Kidney tubule cell (primary cell): Measurements from ENCODE around the gene ESPL1.
A peak's percentile ranks its signal among the peaks of the same experiment; 100 is the strongest.
"Not testable (repeated sequence)": the region's sequence is repeated elsewhere in the genome, so short reads cannot be mapped to it uniquely, and the experiment has no call there.

Source experiments
- DNase-seq: peaks from one replicate; pipeline ENCODE4 v3.0.0-alpha.2; 2018; ENCODE audit warnings: low spot score

ESPL1 gene

GRCh38 chr12:53258541-53259539 is 9.3 kb upstream of the ESPL1 start:
- no peak for DNase-seq

GRCh38 chr12:53259891-53260290 is 8.2 kb upstream of the ESPL1 start:
- no peak for DNase-seq

GRCh38 chr12:53265783-53266182 is 2.3 kb upstream of the ESPL1 start:
- peak; percentile 45 for DNase-seq

- DNase-seq: no peak
These were observed 647 bp upstream of the ESPL1 start for GRCh38 chr12:53267306-53267998.

- no peak for DNase-seq
These were observed 797 bp downstream of the ESPL1 start for GRCh38 chr12:53268630-53269562.

- no peak for DNase-seq
These were observed 6.3 kb downstream of the ESPL1 start for GRCh38 chr12:53274445-53274844.

GRCh38 chr12:53276511-53276910 is 8.4 kb downstream of the ESPL1 start:
- no peak for DNase-seq

- no peak for DNase-seq
These were observed 9.9 kb downstream of the ESPL1 start for GRCh38 chr12:53277981-53278380.

- no peak for DNase-seq
These were observed 11.3 kb downstream of the ESPL1 start for GRCh38 chr12:53279283-53279869.

- DNase-seq: no peak
These were observed 11.9 kb downstream of the ESPL1 start for GRCh38 chr12:53279888-53280498.

GRCh38 chr12:53286448-53286847 is 18.3 kb downstream of the ESPL1 start:
- DNase-seq: no peak

GRCh38 chr12:53287741-53288216 is 19.7 kb downstream of the ESPL1 start:
- peak; percentile 57 for DNase-seq

- DNase-seq: no peak
These were observed 20.2 kb downstream of the ESPL1 start for GRCh38 chr12:53288322-53288721.

- peak; percentile 88 for DNase-seq
These were observed 21.8 kb downstream of the ESPL1 start for GRCh38 chr12:53289891-53290290.

- DNase-seq: no peak
These were observed 22.6 kb downstream of the ESPL1 start for GRCh38 chr12:53290661-53291060.

- DNase-seq: no peak
These were observed 24.3 kb downstream of the ESPL1 start for GRCh38 chr12:53292426-53292825.

GRCh38 chr12:53295070-53295890 is 27.2 kb downstream of the ESPL1 start, which contains the start of gene PFDN5:
Gene PFDN5, plus strand, starts transcription at chr12:53295542. Its CDS starts 26 bp downstream, at chr12:53295568.
- DNase-seq: peak; percentile 93

GRCh38 chr12:53295891-53296219 is 27.8 kb downstream of the ESPL1 start:
- DNase-seq: no peak

GRCh38 chr12:53297106-53297505 is 29.0 kb downstream of the ESPL1 start:
- not testable (repeated sequence) for DNase-seq

- DNase-seq: no peak
These were observed 30.1 kb downstream of the ESPL1 start for GRCh38 chr12:53298164-53298563.
